ENCODE measurements around the gene PSORS1C2.

PSORS1C2 gene

DNA sequence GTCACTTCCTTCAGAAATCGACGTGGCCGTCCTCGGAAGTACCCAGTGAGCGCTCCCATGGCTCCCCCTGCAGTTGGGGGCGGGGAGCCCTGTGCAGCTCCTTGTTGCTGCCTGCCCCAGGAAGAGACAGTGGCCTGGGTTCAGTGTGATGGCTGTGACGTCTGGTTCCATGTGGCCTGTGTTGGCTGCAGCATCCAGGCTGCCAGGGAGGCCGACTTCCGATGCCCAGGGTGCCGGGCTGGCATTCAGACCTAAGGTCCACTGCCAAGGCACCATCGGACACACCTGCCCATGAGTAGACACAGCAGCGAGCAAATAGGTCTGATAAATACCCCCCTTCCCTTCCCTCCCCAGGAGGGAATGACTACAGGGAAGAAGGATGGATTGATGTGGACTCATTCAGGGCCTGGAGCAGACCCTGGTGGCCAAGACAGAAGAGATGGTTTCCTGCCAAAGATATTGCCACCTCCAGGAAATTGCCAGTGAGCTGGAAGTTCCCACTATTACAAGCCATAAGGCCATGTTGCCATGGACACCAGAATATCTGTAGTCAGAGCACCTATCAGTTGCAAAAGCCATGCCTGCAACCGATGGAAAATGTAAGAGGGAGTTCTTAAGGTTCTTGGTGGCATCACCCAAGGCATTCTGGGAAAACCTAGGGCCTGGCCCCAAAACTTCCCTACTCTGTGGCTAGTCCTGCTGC is 23.7 kb upstream of the PSORS1C2 start:
- no peaks in the 10 kb centered on the region for H3K27me3 ChIP-seq
- H3K36me3 ChIP-seq = peaks cover 0 to 15% (median 0%) of the 10 kb centered on the region in 3 donors
- intact Hi-C loops (cut with DNase I; ENCODE audit: low total_unique reads) = no loop called here

DNA sequence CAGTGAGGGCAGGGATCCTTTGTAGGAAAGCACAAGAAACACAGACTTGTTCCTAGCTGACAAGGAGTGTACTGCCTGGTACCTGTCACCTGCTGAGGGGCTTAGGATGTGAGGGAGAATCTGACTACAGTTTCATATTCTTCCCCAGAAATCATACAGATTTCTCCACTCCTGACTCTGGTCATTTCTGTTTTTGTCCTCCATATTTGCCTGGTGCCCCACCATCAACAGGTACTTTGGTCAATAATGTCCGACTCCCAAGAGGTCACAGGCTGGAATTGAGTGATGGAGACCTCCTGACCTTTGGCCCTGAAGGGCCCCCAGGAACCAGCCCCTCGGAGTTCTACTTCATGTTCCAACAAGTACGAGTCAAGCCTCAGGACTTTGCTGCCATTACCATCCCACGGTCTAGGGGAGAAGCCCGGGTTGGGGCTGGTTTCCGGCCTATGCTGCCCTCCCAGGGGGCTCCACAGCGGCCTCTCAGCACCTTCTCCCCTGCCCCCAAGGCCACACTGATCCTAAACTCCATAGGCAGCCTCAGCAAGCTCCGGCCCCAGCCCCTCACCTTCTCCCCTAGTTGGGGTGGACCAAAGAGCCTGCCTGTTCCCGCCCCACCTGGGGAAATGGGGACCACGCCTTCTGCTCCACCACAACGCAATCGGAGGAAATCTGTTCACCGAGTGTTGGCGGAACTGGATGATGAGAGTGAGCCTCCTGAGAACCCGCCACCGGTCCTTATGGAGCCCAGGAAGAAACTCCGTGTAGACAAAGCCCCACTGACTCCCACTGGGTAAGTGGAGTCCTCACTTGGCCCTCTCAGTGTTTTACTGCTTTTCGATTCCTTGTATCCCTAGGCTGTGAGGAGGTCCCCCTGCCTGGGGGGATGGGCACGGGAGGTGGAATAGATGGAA is 22.6 kb upstream of the PSORS1C2 start:
- Histone ChIP-seq H3K36me3 (peaks cover 0 to 15% (median 0%) of the 10 kb centered on the region in 3 donors), H3K27me3 (no peaks in the 10 kb centered on the region), H3K9me3 (no peaks in the 10 kb centered on the region), H3K4me1 (peaks cover 0 to 23% (median 18%) of the 10 kb centered on the region in 4 donors), H3K27ac (no peak overlapping the region), H3K4me3 (no peak overlapping the region)
- DNase-seq = no peak
- intact Hi-C loops (cut with DNase I; ENCODE audit: low total_unique reads) = no loop called here
- TF ChIP-seq, protein P1, sequence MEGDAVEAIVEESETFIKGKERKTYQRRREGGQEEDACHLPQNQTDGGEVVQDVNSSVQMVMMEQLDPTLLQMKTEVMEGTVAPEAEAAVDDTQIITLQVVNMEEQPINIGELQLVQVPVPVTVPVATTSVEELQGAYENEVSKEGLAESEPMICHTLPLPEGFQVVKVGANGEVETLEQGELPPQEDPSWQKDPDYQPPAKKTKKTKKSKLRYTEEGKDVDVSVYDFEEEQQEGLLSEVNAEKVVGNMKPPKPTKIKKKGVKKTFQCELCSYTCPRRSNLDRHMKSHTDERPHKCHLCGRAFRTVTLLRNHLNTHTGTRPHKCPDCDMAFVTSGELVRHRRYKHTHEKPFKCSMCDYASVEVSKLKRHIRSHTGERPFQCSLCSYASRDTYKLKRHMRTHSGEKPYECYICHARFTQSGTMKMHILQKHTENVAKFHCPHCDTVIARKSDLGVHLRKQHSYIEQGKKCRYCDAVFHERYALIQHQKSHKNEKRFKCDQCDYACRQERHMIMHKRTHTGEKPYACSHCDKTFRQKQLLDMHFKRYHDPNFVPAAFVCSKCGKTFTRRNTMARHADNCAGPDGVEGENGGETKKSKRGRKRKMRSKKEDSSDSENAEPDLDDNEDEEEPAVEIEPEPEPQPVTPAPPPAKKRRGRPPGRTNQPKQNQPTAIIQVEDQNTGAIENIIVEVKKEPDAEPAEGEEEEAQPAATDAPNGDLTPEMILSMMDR (IDR thresholded peaks at IDR 0.05) = no peak

More for the DNA sequence above, 23.7 kb upstream of the PSORS1C2 start:
- peaks cover 0 to 14% (median 12%) of the 10 kb centered on the region in 4 donors for H3K4me1 ChIP-seq
- no peaks in the 10 kb centered on the region for H3K9me3 ChIP-seq
- DNase-seq = no peak
- no peak overlapping the region for H3K4me3 ChIP-seq
- no peak overlapping the region for H3K27ac ChIP-seq
- TF ChIP-seq, protein P1 (IDR thresholded peaks at IDR 0.05) = no peak

DNA sequence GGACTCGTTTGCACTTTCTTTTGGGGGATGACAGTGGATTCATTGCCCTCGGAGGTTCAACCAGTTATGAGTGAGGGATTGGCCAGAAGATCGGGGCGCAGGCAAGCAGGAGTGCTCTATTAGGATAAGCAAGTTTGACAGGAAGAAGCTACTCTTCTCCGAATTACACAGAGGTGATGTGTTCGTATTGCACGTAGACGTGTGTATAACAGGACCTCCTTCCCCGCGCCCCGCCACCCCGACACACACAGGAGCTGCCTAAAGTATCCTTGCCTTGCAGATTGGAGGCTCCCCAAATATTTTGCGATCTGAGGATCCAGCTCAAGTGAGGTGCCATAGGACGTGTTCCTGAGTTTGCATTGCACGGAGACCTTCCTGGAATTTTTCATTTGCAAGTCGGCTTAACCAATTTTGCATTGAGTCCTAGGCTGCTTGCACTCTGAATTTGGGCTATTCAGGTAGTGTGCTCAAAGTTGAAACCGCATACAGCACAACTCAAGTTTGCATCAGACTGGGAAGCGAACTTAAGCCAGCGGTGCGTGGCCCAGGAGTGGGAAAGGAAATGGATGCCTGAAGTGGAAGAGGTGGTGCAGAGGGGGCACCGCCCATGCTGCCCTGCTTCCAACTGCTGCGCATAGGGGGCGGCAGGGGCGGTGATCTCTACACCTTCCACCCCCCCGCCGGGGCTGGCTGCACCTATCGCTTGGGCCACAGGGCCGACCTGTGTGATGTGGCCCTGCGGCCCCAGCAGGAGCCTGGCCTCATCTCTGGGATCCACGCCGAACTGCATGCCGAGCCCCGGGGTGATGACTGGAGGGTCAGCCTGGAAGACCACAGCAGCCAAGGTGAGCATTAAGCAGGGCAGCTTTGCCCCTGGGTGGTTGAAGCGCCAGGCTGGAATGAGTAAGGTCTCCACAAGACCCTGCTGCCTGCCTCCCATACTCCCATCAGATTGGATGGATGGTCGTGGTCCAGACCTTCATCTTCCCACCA is 20.3 kb upstream of the PSORS1C2 start:
- TF ChIP-seq, protein P1 (IDR thresholded peaks at IDR 0.05) = no peak
- Histone ChIP-seq H3K27ac (peak overlapping the region; percentile 42 to 91), H3K4me3 (peak overlapping the region; percentile 70 to 78), H3K27me3 (no peaks in the 10 kb centered on the region), H3K4me1 (peaks cover 0 to 23% (median 18%) of the 10 kb centered on the region in 4 donors), H3K36me3 (peaks cover 0 to 26% (median 9%) of the 10 kb centered on the region in 3 donors), H3K9me3 (no peaks in the 10 kb centered on the region)
- DNase-seq = no peak
- intact Hi-C loops (cut with DNase I; ENCODE audit: low total_unique reads) = loop anchor here (5.0 kb wide), 1 partner anchor 38 kb away; no protein-coding TSS in a partner anchor

DNA sequence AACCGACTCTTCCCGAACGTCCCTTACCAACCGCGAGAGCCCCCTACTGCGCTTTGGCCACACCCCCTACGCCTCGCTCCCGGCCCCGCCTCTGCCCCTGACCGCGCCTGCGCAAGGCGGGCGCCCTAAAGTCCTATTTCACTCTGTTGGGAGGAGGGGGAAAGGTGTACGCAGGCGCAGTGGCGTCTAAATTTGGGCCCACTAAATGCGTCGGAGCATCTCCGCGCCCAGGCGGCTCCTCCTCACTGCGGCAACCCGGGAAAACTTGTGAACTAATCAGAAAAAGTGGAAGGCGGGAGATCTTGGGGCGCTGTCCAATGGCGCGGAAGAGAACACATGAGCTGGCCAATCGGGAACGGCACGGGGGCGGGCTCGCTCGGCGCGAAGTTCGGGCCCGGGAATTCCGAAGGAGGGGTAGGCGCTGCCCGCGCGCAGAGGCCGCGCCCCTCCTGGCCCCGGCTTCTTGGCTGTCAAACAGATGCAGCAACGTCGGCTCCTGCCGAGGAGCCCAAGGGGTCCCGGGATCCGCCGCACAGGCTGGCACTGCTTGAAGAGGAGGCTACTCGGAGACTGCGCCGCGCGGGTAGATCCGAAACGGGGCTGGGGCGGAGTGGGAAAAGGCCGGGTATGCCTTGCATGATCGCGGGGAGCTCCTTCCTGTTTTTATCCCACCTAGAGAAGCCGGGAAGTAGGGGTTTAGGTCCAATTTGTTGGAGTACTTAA is 19.4 kb upstream of the PSORS1C2 start, which contains the start of gene TCF19:
Gene TCF19 (plus strand): TSS at position 450 of the 723 bp plus-strand sequence. CDS start 881 bp downstream, outside the sequence.
- Histone ChIP-seq H3K4me3 (peak within 1 kb of the TSS; percentile 70 to 78), H3K36me3 (peaks cover 0 to 34% (median 9%) of the 10 kb centered on the region in 3 donors), H3K27me3 (no peaks in the 10 kb centered on the region), H3K4me1 (peaks cover 0 to 23% (median 18%) of the 10 kb centered on the region in 4 donors), H3K9me3 (no peaks in the 10 kb centered on the region), H3K27ac (peak within 1 kb of the TSS; percentile 78 to 91)
- TF ChIP-seq, protein P1 (IDR thresholded peaks at IDR 0.05) = no peak
- intact Hi-C loops (cut with DNase I; ENCODE audit: low total_unique reads) = loop anchor here (5.0 kb wide), 1 partner anchor 39 kb away; no protein-coding TSS in a partner anchor
- DNase-seq = peak; percentile 99 to 100

All from tibial artery (tissue), 4 donors.